IPS DF 6.9 (cell line): ENCODE results near the gene ZNF100.
"Not testable (repeated sequence)": the region's sequence is repeated elsewhere in the genome, so short reads cannot be mapped to it uniquely, and the experiment has no call there.

Experiments used
- DNase-seq: peaks from one replicate; pipeline ENCODE4 v3.0.0-alpha.2; 2013; ENCODE audit warnings: low read depth, low spot score
- H3K27ac ChIP-seq: one replicate; pipeline ENCODE4 v1.5.1; 2013; ENCODE audit warnings: low read length, control low read depth
- H3K27me3 ChIP-seq: 2 replicates; pipeline ENCODE4 v1.6.1; 2013; ENCODE audit warnings: mild to moderate bottlenecking, low read length; ENCODE audit not compliant: control insufficient read depth, insufficient read depth
- H3K36me3 ChIP-seq: 2 replicates; pipeline ENCODE4 v1.6.1; 2013; ENCODE audit warnings: low read length; ENCODE audit not compliant: control insufficient read depth, insufficient read depth
- H3K4me1 ChIP-seq: 2 replicates; pipeline ENCODE4 v1.6.1; 2013; ENCODE audit warnings: low read length; ENCODE audit not compliant: control insufficient read depth, insufficient read depth
- H3K4me3 ChIP-seq: 2 replicates; pipeline ENCODE4 v1.5.1; 2013; ENCODE audit warnings: mild to moderate bottlenecking, low read length
- H3K9me3 ChIP-seq: 2 replicates; pipeline ENCODE4 v1.6.1; 2013; ENCODE audit warnings: low read length, inconsistent platforms; ENCODE audit not compliant: control insufficient read depth, insufficient read depth
- WGBS: extraction: QIAGEN DNeasy Blood & Tissue Kit; methylation state at CpG from one replicate; pipeline ENCODE4 v1.1.7; 2013; ENCODE audit warnings: mixed read lengths, missing lambda C conversion rate; ENCODE audit not compliant: insufficient read length, insufficient coverage; 5-methylcytosine and 5-hydroxymethylcytosine counted together

ZNF100 gene

DNA sequence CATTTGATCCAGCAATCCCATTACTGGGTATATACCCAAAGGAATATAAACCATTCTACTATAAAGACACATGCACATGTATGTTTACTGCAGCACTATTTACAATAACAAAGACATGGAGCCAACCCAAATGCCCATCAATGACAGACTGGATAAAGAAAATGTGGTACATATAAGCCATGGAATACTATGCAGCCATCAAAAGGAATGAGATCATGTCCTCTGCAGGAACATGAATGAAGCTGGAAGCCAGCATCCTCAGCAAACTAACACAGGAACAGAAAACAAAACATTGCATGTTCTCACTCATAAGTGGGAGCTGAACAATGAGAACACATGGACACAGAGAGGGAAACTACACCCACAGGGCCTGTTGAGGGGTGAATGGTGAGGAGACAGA lies 11.8 kb downstream of the ZNF100 start:
- not testable (repeated sequence) for H3K27me3 ChIP-seq, H3K27ac ChIP-seq, H3K36me3 ChIP-seq, DNase-seq, H3K9me3 ChIP-seq, H3K4me3 ChIP-seq, H3K4me1 ChIP-seq

DNA sequence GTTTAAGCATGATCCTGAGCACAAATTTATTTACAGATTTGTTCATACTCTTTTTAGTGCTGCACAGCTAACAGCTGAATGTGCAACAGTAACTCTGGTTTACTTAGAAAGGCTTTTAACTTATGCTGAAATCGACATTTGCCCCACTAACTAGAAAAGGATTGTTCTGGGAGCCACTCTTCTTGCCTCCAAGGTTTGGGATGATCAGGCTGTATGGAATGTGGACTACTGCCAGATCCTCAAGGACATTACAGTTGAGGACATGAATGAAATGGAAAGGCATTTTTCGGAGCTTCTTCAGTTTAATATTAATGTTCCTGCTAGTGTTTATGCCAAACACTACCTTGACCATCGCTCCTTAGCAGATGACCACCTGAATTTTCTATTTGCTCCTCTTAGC lies 16.0 kb downstream of the ZNF100 start:
- Histone ChIP-seq H3K27ac (no peak overlapping the region), H3K9me3 (no peaks in the 10 kb centered on the region), H3K36me3 (peaks cover 8% of the 10 kb centered on the region; the same call in 1 of the 2 replicates), H3K27me3 (no peaks in the 10 kb centered on the region), H3K4me1 (no peaks in the 10 kb centered on the region), H3K4me3 (no peak overlapping the region)
- no CpG with 5 or more reads among the region's 3 CpGs for WGBS
- no peak for DNase-seq

DNA sequence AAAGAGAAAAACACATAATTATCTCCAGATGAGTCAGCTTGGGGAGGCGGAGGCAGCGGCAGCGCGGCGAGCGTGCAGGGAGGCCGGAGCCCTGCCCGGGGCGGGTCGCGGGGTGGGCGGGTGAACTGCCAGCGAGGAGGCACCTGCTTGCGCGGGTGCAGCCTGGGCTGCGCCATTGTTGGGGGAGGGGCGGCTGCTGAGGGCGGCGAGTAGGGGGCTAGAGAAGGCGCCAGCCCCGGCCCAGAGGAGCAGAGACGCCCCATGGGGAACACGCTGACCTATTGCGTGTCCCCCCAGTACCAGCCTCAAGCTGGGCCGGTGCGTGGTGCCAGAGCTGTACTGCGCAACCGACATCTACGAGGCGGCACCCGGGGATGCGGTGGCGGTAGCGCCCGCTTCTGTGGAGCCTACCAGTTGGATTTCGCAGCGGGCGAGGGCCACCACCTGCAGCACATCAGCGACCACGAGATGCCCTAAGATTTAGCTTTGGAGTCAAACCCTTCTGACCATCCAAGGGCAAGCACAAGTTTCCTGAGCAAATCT lies 16.7 kb downstream of the ZNF100 start:
- Histone ChIP-seq H3K27me3 (no peaks in the 10 kb centered on the region), H3K36me3 (peaks cover 8% of the 10 kb centered on the region; the same call in 1 of the 2 replicates), H3K9me3 (no peaks in the 10 kb centered on the region), H3K4me3 (no peak overlapping the region), H3K4me1 (no peaks in the 10 kb centered on the region), H3K27ac (no peak overlapping the region)
- DNase-seq = no peak
- no CpG with 5 or more reads among the region's 40 CpGs for WGBS

DNA sequence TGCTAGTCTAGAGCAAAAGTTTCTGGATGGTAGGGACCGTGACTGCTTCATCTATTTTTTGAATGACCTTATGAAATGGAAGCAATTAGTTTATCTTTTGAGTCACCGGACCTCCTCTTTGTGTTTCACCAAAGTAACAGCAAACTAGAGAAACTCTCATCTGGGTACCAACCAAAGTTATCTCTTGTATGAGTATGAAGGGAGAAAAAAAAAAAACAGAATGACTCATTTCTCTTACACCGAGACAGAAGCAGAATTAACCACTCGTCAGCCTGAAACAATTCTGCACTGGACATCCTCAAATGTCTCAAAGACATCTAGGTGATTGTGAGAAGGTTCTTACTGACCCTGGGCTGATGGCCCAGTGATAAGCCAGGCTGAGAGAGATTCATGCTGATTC lies 18.3 kb downstream of the ZNF100 start:
- WGBS = no CpG with 5 or more reads among the region's 4 CpGs
- Histone ChIP-seq H3K9me3 (no peaks in the 10 kb centered on the region), H3K4me3 (no peak overlapping the region), H3K27me3 (no peaks in the 10 kb centered on the region), H3K27ac (no peak overlapping the region), H3K36me3 (peaks cover 8% of the 10 kb centered on the region; the same call in 1 of the 2 replicates), H3K4me1 (no peaks in the 10 kb centered on the region)
- no peak for DNase-seq

GRCh38 chr19:21748088-21748487 lies 19.3 kb downstream of the ZNF100 start:
- no CpG with 5 or more reads among the region's 1 CpG for WGBS
- H3K4me1 ChIP-seq = no peaks in the 10 kb centered on the region
- H3K27ac ChIP-seq = no peak overlapping the region
- DNase-seq = no peak
- no peaks in the 10 kb centered on the region for H3K9me3 ChIP-seq
- H3K27me3 ChIP-seq = no peaks in the 10 kb centered on the region
- peaks cover 8% of the 10 kb centered on the region; the same call in 1 of the 2 replicates for H3K36me3 ChIP-seq
- H3K4me3 ChIP-seq = no peak overlapping the region

GRCh38 chr19:21740559-21740958 lies 26.8 kb downstream of the ZNF100 start:
- WGBS = no CpG with 5 or more reads among the region's 4 CpGs
- no peak overlapping the region for H3K27ac ChIP-seq
- no peaks in the 10 kb centered on the region for H3K27me3 ChIP-seq
- no peaks in the 10 kb centered on the region for H3K9me3 ChIP-seq
- no peaks in the 10 kb centered on the region for H3K4me1 ChIP-seq
- H3K4me3 ChIP-seq = no peak overlapping the region
- no peaks in the 10 kb centered on the region for H3K36me3 ChIP-seq
- no peak for DNase-seq

GRCh38 chr19:21726942-21727747 lies 40.2 kb downstream of the ZNF100 start:
- H3K36me3 ChIP-seq, H3K9me3 ChIP-seq, H3K27ac ChIP-seq, DNase-seq, H3K4me3 ChIP-seq, H3K4me1 ChIP-seq, H3K27me3 ChIP-seq: not testable (repeated sequence)
- no CpG with 5 or more reads among the region's 5 CpGs for WGBS

- Histone ChIP-seq H3K27ac (no peak overlapping the region), H3K27me3 (no peaks in the 10 kb centered on the region), H3K9me3 (no peaks in the 10 kb centered on the region), H3K4me3 (no peak overlapping the region), H3K4me1 (no peaks in the 10 kb centered on the region), H3K36me3 (no peaks in the 10 kb centered on the region)
- DNase-seq = no peak
- WGBS = no CpG with 5 or more reads among the region's 4 CpGs
Observed at GRCh38 chr19:21713761-21714160, 53.6 kb downstream of the ZNF100 start.

DNA sequence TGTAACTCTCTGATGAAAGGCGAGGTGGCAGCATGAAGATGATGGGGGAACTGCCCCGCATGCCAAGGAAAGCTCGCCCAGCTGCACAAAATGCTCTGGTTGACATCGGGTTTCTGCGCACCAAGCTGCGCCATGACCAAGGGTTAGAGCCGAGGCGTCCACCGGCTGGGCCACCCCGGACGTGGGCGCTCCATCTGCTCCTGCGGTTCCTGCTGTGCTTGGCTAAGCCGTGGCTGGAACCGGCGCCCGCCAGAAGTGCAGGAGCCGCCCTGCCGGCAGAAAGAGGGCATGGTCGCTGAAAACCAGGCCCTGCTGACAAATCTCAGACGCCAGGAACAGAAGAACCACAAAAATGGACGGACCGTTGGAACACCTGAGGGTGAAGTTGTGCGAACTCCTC lies 57.9 kb downstream of the ZNF100 start:
- Histone ChIP-seq H3K9me3 (no peaks in the 10 kb centered on the region), H3K27me3 (no peaks in the 10 kb centered on the region), H3K4me1 (peaks cover 4% of the 10 kb centered on the region; the same call in 1 of the 2 replicates), H3K4me3 (no peak overlapping the region), H3K27ac (no peak overlapping the region), H3K36me3 (no peaks in the 10 kb centered on the region)
- DNase-seq = no peak
- WGBS = no CpG with 5 or more reads among the region's 24 CpGs

GRCh38 chr19:21707878-21708277 lies 59.5 kb downstream of the ZNF100 start:
- no CpG with 5 or more reads among the region's 31 CpGs for WGBS
- not testable (repeated sequence) for H3K9me3 ChIP-seq, H3K27me3 ChIP-seq, H3K36me3 ChIP-seq, H3K4me1 ChIP-seq, H3K27ac ChIP-seq, DNase-seq, H3K4me3 ChIP-seq

DNA sequence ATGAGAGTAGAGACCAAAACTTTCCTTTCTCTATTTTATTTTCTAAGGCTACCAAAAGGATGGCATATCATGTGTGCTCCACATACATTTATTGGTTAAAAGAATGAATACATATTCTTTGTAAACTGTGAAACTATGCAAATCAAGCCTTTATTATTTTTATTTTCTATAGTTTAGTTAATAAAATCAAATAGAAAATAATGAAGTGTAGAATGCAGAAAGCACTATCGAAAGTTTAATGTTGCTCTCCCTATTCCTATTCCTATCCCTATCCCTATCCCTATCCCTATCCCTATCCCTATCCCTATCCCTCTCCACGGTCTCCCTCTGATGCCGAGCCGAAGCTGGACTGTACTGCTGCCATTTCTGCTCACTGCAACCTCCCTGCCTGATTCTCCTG lies 60.3 kb downstream of the ZNF100 start:
- H3K27ac ChIP-seq = no peak overlapping the region
- H3K9me3 ChIP-seq = no peaks in the 10 kb centered on the region
- no peak overlapping the region for H3K4me3 ChIP-seq
- no CpG with 5 or more reads among the region's 4 CpGs for WGBS
- H3K27me3 ChIP-seq = no peaks in the 10 kb centered on the region
- peaks cover 4% of the 10 kb centered on the region; the same call in 1 of the 2 replicates for H3K4me1 ChIP-seq
- no peaks in the 10 kb centered on the region for H3K36me3 ChIP-seq
- no peak for DNase-seq
